GM21717 (cell line): Measurements from ENCODE around the gene NFATC1.
A peak's percentile ranks its signal among the peaks of the same experiment; 100 is the strongest.

ENCODE experiments used
- ATAC-seq: cut with Tn5 transposase; IDR thresholded peaks from one replicate; pipeline ENCODE4 v1.9.1; 2021; ENCODE audit warnings: mild to moderate bottlenecking, moderate library complexity; ENCODE audit not compliant: unreplicated experiment

Gene NFATC1

GRCh38 chr18:79452190-79452990 is 56.7 kb downstream of the NFATC1 start:
- no peak for ATAC-seq

GRCh38 chr18:79452991-79453645 is 57.4 kb downstream of the NFATC1 start:
- ATAC-seq = no peak

GRCh38 chr18:79453816-79454735 is 58.3 kb downstream of the NFATC1 start:
- no peak for ATAC-seq

GRCh38 chr18:79455261-79455660 is 59.5 kb downstream of the NFATC1 start:
- ATAC-seq = no peak

GRCh38 chr18:79456105-79456980 is 60.6 kb downstream of the NFATC1 start:
- no peak for ATAC-seq

- no peak for ATAC-seq
Measured at GRCh38 chr18:79457239-79457638, 61.5 kb downstream of the NFATC1 start.

- ATAC-seq = no peak
Measured at GRCh38 chr18:79457652-79458051, 61.9 kb downstream of the NFATC1 start.

GRCh38 chr18:79458131-79458838 is 62.6 kb downstream of the NFATC1 start:
- ATAC-seq = no peak

GRCh38 chr18:79458917-79459803 is 63.4 kb downstream of the NFATC1 start:
- no peak for ATAC-seq

GRCh38 chr18:79459946-79460480 is 64.3 kb downstream of the NFATC1 start:
- peak; percentile 26 for ATAC-seq

- peak; percentile 74 for ATAC-seq
Measured at GRCh38 chr18:79460481-79461300, 65.0 kb downstream of the NFATC1 start.

GRCh38 chr18:79461627-79462026 is 65.9 kb downstream of the NFATC1 start:
- no peak for ATAC-seq

- no peak for ATAC-seq
Measured at GRCh38 chr18:79463424-79463960, 67.8 kb downstream of the NFATC1 start.

GRCh38 chr18:79465392-79465991 is 69.8 kb downstream of the NFATC1 start:
- peak; percentile 54 for ATAC-seq

GRCh38 chr18:79466591-79466990 is 70.9 kb downstream of the NFATC1 start:
- ATAC-seq = no peak

GRCh38 chr18:79467126-79467525 is 71.4 kb downstream of the NFATC1 start:
- no peak for ATAC-seq
